HG02798 (cell line): ENCODE data around the gene SMIM41.
"Not testable (repeated sequence)": the region's sequence is repeated elsewhere in the genome, so short reads cannot be mapped to it uniquely, and the experiment has no call there.

Source experiments
- ATAC-seq: cut with Tn5 transposase; IDR thresholded peaks from one replicate; pipeline ENCODE4 v1.9.1; 2021; ENCODE audit warnings: mild to moderate bottlenecking; ENCODE audit not compliant: unreplicated experiment, poor library complexity

SMIM41 gene

DNA sequence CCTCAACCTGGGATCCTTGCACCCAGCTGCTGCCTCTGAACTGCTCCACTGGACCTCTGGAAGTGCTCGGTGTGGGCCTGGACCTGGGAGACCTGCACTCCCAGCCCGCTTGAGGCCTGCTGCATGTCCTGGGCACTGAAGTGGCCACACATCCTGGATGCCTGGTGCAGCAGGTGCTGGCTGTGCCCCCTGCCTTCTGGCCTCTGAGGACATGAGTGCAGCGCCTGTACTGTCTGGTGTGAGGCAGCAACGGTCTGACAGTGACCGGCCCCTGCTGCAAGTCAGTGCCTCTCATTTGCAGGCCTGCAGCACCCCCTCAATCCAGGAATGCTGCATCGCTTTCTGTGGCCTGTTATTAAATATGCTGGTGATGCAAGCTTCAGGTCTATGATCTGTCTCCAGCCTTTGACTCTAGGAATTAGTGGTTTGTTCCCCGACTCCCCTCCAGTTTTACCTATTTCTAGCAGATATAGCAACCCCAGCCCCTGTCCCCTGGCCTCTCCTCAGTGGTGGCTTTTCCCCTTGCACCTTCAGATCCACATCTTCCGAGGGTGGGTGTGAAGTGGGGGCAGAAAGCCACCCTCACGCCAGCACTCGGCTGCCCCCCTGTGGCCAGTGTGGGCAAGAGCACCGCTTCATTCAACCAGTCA is 3.6 kb downstream of the SMIM41 start:
- ATAC-seq: no peak

DNA sequence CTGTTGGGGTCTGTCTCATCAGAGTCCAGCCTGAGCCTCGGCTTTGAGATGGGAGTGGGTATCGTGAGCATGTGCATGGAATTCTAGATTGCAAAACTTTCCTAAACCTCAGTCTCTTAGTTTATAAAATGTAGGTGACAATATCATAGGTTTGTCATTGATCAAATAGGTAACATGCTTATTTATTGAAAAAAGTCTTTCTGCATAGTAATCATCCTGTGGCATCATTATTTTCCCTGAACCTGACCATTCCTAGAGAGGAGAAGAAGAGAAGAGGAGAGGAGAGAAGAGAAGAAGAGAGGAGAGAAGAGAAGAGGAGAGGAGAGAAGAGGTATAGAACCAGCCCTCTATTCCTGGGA is 4.1 kb downstream of the SMIM41 start:
- ATAC-seq: no peak

DNA sequence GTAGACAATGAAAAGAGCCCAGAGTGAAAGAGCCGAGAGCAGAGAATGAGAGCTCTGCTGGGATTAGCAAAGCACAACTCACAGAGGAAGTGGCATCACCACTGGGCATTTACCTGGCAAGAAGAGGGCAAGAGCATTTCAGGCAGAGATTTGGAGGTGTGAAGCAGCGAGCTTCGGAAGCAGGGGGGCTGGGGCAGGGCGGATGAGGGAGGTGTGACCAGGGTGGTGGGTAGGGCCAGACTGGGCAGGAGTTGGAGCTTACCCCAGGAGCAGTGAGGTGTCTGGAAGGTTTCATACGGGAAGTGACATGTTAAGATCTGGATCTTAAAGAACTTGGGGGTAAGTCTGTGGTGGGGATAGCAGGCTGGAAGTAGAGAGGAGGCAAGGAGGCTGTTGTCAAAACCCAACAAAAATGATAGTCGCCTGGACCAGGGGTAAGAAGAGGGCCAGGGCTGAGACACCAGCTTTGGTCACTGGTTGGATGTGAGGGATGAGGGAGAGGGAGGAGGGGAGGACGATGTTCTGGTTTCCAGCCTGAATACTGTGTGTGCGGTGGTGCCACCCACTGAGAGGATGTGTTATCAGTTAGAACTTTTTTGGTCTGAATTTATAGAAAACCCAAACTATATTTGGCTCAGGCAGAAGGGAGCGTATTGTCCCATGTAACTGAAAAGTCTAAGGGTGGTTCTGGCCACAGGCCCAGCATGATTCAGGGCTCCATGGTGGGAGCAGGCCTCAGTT is 5.2 kb downstream of the SMIM41 start:
- no peak for ATAC-seq

DNA sequence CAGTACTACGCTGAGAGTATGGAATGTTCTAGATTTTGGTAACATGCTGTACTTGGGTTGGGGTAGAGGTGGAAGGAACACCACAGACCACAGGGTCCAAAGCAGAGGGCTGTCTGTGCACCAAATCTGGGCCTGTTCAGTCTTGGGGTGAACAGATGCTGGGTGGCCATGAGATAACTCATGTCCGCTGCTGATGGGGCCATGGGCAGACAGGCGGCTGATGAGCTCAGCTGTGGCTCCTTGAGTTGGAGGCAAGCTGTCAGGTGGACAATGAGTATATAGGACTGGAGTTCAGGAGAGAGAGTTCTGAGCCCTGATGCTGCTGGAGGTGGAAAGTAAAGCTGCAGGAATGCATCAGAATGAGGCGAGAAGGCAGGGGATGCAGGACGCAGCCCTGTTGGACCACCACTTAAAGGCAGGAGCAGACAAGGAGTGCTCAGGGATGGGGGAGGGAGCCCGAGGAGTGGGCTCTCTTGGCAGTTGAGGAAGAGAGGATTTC is 6.2 kb downstream of the SMIM41 start:
- ATAC-seq: no peak

DNA sequence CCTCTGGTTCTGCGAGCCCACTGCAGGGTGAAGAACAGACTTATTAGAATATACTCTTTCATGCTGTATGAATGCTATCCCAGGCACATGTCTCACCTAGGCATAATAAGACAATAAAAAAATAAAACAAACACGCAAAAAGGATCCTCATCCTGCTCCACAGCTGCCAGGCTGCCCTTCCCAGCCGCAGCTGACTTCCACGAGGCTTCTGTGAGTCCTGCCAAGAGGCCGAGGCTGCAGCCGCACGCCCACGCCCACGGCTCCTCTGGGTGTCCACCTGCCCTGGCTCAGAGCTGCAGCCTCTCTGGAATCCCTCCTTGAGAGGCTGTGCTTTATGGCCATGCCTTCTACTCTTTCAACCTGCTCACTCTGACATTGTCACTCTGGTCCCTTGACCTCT is 6.9 kb downstream of the SMIM41 start:
- ATAC-seq: no peak

DNA sequence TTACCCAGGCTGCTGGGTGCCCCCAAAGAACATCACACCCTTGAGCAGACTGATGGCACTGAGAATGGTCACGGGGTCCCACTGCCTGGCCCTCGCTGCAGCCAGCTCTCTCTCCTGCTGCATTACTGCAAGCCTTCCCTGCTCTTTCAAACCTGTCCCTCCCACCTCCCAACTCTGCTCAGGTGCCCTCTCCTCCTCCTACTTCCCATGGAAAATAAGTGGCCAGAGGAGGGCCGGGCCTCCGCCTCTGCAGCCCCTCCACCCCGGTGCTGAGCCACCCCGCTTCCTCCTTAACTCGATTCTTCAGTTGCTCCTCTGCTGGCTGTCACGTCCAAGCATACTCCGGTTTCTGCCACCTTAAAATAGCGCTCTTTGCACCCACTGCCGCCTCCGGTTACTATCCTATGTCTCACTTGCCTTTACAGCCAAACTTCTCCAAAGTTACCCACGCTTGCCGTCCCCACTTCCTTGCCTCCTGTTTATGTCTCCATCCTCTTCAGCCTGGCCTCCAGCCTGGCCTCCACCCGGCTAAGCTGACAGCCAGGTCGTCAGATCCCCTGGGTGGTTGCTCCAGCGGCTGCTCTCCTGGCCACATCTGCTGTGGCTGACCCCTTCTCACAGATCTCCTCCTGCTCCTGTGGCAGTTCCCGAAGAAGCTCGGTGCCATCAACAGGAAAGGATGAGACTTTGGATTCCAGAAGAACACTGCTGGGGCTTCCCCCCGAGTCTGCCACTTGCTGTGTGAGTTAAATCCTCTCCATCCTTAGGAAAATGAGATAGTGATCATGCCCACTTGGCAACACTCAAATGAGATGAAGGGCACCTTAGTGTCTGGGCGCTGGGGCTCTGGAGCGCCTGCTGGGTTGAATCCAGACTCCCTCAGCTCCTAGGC is 7.7 kb downstream of the SMIM41 start:
- no peak for ATAC-seq

DNA sequence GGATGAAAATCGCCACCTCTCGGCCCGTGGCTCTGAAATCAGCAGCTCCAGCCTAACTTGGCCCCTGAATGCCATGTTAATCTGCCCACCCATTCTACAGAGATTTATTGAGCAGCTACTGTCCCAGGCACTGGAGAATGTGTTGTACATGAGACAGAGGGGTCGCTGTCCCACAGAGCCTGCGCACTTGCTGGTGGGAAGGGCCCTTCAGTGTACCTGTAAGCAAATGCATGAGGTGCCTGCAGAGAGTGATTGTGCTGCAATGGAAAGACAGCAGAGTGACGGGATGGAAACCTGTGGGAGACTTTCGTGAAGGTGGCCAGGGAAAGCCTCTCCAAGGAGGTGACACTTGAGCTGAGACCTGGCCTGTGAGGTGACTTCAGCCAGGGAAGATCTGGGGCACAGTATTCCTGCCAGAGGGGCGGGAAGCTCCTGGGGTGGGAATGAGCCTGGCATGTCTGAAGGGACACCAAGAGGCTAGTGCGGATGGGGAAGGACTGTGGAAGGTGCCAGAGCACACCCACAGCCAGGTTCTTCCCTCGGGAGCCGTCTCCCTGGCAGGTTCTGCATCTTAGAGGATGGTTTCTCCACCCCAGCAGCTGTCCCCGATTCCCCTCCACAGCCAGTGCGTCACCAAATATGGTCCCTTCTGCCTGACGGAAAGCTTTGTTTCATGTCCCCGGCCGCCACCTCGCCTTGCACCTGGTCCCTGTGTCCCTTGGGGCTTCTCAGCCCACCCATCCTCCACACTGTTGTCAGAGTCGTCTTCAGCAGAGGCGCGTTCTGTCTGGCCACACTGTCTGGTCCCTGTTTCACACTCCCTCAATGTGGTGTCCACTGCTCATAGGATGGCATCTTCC is 8.7 kb downstream of the SMIM41 start:
- peak; percentile 75 for ATAC-seq

DNA sequence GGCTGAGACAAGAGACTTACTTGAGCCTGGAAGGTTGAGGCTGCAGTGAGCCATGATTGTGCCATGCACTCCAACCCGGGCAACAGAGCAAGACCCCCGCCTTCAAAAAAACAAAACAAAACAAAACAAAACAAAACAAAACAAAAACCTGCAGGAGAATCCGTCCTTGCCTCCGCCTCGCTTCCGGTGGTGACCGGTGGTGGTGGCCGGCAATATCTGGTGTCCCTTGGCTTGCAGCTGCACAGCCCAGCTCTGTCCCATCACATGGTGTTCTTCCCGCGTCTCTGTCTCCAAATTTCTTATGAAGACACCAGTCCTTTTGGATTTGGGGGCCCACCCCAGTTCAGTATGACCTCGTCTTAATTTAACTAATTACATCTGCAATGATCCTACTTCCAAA is 10.0 kb downstream of the SMIM41 start:
- ATAC-seq: no peak

DNA sequence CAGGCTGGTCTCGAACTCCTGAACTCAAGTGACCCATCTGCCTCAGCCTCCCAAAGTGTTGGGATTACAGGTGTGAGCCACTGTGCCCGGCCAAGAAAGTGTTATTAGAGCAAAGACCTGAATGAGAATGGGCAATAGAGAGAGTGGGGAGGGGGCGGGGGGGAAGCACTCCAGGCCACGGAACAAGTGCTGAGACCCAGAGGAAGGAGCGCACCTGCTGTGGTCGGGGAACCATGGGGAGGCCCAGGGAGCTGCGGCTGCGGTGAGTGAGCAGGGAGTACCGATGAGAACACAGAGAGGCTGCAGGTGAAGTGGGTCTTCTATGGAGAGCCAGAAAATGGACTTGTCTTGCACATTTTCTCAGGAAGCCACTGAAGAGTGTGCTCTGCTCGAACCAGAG is 10.8 kb downstream of the SMIM41 start:
- no peak for ATAC-seq

DNA sequence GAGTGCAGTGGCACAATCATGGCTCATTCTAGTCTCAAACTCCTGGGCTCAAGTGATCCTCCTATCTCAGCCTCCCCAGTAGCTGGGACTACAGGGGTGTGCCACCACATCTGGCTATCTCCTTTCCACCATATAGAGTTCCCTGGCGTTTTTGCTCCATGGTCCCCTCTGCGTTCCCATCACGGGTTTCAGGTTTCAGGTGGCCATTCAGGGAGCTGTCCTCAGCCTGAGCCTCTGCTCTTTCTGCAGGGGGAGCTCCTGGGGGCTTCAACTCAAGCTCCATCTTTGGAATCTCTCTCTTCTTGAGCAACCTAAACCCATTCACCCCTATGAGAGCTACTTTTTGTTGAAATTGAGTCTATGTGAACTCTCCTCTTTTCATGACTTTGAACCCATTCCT is 11.6 kb downstream of the SMIM41 start:
- ATAC-seq: no peak

DNA sequence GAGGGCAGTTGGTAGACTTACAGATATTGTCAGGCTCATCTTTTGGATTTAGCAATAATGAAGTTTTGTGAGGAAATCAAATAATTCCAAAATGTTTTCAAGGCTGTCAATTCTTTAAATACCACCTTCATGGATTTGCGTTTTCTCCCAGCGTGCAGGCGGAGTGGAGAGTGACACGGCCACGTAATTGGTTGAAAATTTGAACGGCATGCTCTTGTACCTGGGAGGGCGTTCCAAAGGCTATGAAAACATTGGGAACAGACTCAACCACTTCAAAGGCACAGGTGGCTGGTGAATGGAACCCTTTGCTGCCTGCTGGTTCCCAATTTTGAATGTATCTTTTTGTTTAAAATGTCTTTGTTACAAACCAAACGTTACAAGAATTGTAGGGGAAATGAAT is 12.4 kb downstream of the SMIM41 start:
- ATAC-seq: no peak

DNA sequence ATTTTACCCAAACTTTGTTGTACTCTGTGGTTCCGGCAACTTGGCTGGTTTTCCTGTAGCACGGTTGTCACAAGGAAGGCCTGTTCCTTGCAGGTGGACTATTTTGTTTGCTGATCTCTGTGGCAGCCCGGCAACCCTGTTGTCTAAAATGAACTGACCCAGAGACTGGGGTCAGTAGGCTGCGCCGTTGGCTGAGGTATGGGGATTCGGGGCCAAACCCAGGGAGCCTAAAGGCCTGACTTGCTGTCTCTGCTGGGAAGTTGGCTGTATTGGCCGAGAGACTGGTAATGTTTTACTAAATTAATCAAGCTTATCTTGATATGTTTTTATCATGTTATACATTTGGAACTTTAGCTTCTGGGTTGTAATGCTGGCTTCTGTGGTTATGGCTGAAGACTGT is 13.8 kb downstream of the SMIM41 start:
- no peak for ATAC-seq

DNA sequence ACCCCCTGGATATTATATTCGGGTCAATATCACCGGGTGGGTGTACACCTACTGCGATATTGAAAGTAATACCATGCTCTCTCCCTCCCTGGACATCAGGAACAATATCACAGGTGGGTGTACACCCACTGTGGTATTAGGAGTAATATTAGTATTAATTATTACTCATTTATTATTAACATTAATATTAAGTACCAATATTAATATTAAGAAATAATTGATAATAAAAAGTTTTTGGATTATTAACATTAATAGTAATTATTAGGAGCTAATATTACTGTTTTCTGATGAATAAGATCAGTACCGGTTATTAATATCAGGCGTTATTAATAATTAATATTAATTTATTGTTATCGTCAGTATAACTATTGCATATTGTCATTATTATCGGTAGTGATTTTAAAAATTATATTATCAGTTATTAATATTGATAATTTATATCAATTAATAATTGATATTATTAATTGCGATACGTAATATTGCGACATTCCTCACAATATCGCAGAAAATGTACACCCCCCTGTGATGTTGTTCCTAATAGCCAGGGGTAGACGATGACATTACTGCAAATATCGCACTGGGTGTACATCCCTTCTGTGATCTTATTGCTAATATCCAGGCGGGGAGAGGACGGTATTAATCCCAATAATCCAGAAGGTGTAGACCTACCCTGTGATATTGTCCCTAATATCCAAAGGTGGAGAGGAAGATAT is 17.0 kb downstream of the SMIM41 start:
- no peak for ATAC-seq

DNA sequence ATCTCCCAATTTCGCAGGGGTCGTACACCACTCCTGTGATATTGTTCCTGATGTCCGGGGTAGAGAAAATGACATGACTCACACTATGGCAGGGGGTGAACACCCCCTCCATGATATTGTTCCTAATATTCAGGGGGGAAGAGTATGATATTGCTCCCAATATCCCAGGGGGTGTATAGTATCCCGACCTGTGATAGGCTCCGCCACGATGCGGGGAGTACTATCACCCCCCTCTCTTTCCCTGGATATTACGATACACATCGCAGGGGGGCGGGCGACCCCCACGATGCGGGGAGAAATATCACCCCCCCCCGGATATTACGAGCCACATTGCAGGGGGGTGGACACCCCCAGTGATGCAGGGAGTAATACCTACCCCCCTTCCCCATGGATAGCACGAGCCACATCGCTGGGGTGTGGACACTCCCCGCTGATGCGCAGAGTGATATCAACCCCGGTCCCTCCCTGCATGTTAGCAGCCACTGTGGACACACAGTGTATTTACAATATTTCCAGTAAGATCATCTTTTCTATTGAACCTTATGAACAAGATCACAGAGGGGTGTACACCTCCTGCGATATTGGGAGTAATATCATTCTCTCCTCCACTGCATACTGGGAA is 17.7 kb downstream of the SMIM41 start:
- no peak for ATAC-seq

DNA sequence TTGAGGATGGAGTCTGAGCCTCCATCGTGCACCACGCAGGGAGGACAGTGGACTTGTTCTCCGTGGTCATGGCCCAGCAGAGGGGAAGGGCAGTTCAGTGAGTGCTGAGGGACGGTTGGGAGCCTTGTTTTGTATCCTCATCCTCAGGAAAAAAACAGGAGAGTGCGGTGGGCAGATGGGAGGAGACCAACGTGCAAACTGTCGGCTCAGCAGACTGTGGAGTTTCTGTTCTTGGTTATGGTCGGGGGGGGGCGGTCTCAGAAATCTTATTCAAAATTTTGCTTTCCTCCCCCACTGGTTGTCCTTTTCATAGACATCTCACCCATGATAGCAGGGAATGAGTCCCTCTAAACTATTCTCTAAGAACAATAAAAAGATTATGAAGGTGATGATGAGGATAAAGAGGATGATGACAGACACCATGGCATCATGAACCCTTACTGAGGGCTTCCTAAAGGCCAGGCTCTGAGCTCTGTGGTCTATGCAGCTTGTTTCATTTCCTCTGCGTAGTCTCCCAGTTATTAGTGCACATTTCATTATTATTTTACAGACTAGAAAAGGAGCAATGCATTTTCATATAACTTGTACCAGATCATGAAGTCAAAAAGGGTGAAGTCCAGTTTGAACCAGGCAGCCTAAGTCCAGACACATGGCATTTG is 25.1 kb downstream of the SMIM41 start:
- not testable (repeated sequence) for ATAC-seq

DNA sequence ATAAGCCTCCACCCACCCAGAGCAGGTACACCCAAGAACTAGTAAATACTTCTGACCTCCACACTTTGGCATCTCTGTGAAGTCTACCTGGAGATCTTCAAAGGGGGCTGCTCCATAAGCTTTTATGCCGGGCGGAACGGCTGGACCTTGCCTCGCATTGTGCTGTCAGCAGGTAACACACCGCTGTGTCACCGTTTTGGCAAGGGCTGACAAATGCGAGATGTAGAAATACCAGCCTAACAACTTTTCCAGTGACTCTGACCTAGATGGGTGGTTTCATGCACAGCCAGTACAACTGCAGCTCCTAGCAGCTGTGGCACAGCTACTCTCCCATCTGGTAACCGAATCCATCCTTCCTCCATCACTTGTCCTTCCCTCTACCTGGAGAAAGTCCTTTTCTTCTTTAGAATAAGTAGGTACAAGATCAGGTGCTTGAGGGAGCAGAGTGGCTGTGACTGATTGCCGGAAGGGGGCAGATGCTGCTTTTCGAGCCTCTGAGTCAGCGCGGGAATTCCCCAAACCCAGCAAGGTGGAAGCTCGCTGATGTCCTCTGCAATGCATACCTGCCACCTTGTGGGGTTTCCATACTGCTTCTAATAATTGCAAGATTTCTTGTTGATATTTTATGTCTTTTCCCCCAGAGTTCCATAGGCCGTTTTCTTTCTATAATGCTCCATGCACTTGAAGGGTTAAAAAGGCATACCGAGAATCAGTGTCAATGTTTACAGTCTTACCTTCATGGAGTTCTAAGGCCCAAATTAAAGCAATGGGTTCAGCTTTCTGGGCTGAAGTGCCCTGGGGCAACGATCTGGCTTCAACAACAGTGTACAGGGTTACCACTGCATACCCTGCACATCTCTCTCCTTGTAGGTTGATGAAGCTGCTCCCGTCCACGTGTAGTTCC is 37.0 kb downstream of the SMIM41 start:
- not testable (repeated sequence) for ATAC-seq

DNA sequence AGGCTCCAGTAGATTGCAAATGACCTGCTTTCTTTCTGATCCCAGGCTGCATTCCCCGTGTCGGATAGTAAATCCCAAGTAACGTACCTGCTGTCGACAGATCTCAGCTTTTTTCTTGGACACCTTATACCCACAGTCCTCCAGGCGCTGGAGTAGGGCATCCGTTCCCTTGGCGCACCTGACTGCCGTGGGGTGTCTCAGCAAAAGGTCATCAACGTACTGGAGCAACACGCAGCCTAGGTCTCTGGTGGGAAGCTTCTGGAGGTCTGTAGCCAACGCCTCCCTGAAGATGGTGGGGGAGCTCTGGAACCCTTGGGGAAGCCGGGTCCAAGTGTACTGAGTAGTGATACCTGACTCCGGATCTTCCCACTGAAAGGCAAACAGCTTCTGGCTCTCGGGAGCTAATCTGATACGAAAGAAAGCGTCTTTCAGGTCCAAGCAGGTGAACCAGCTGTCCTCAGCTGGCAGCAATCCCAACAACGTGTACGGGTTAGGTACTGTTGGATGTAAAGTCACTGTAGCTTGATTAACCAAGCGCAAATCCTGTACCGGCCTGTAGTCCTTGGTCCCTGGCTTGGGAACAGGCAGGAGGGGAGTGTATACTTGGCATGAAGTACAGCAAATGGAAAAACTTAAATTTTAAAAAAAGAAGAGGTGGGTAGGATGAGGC is 38.4 kb downstream of the SMIM41 start:
- not testable (repeated sequence) for ATAC-seq
